Stimulated activated CD8-positive, alpha-beta memory T cell treated with anti-CD3 and anti-CD28 coated beads, Interleukin-4, amount 100 ng/mL, for 4 hours (primary cell): ENCODE measurements around the gene WNT4.

Experiments used
- DNase-seq, 2 donors: peaks; one replicate each; pipeline ENCODE4 v3.0.0-alpha.2; 2020; ENCODE audit warnings: low read depth in 2 of 2, low spot score in 1 of 2

WNT4 gene

DNA sequence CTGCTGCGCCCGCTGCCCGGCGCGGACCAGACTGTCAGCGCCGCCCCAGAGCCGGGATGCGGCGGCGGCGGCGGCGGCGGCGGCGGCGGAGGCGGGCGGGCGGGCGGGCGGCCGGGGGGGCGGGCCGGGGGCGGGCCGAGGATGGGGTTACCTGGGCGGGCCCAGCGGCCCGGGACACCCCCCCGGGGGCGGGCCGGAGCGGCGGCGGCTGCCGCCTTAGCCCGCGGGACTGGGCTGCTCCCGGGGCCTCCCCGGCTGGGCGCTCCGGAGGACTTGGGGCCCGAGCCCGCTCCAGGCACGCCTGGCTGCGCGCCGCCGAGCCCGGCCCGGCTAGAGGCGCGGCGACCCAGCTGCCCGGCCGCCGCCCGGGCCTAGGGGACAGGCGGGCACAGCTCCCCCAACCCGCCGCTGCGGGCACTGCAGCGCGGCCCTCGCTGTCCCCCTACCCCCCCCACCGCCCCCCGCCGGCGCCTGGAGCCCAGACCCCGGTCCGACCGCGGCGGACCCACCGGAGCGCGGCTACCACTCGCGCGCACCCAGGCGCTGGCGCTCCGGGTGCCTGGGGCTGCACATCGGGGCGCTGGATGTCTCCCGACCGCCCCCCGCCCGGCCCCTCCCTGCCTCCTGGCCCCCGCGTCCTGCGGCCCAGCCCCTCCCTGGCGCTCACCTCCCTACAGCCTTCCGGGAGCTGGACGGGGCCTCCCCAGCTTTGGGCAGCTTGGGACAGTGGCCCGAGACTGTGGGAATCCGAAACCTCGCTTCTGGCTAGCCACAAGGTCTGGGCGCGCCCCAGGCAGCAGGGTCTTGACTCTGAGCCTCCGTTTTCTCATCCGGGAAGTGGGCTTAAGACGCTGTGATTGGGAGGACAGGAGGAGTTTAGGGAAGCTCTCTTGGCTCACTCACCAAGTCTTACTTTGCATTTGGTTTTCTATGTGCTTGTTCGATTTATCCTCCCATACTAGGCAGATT is at the start of gene WNT4:
WNT4 (minus strand) TSS at position 33 of the 969 bp plus-strand sequence. CDS start 175 bp downstream, outside the sequence.
- no peak for DNase-seq

GRCh38 chr1:22190731-22191130 is 47.8 kb upstream of the WNT4 start:
- no peak for DNase-seq

- DNase-seq: no peak
These were observed 47.4 kb upstream of the WNT4 start for GRCh38 chr1:22190251-22190650.

GRCh38 chr1:22189619-22190018 is 46.7 kb upstream of the WNT4 start:
- DNase-seq: no peak

DNA sequence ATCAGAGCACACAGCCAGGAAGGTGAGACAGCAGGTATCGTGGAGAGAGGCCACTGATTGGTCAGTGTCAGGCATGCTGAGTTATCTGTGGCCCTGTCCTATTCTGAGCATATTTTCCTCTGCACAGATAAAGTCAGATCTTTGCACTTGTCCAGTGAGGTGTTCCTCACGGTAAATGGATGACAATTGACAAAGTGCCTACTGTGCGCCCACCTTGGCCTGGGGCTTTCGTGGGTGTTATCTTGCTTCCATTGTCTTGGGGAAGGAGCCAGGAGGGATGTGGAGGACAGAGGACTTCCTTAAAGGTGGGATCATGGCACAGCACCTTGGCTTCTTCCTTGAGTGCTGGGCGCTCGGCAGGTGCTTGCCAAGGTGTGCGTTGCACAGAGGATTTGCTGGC is 46.0 kb upstream of the WNT4 start:
- no peak for DNase-seq

GRCh38 chr1:22188436-22188835 is 45.5 kb upstream of the WNT4 start:
- no peak for DNase-seq

DNA sequence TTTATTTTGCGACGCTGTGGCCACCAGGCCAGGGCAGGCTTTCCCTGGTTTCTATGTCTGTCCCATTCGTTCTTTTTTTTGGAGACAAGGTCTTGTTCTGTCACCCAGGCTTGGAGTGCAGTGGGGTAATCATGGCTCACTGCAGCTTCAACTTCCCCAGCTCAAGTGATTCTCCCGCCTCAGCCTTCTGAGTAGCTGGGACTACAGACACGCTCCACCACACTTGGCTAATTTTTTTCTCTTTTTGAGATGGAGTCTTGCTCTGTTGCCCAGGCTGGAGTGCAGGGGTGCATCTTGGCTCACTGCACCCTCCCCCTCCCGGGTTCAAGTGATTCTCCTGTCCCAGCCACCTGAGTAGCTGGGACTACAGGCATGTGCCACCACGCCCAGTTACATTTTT is 43.4 kb upstream of the WNT4 start:
- no peak for DNase-seq

DNA sequence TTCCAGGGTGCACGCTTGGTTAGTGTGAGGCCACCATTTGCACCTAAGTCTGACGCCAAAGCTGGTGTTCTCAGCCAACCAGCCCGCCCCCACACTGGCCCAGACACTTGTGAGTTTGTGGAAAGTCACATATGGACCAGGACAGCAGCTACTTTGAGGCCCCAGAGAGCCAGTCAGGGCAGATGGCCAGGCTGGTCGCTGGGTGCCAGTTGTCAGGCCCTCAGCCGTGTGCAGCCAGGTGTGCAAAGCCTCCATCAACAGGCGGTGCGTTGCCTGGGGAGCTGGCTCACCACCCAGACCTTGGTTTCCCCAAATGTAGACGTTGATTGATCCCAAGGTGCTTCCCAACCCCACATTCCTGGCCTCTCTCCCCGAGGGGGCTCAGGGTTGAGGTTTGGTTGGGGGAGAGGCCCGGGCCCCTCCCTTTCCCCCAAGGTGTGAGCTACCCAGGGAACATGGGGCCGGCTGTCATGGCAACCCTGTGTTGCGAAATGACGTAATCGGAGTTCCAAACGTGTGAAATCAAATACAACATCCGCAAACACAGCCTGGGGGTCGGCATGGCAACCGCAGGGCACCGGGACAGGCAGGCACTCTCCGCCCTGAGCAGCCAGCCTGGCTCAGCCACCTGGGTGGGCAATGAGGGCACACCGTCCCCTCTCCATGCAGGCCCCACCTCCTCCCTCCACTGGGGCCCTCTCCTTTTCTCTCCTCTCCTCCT is 42.2 kb upstream of the WNT4 start:
- no peak for DNase-seq

DNA sequence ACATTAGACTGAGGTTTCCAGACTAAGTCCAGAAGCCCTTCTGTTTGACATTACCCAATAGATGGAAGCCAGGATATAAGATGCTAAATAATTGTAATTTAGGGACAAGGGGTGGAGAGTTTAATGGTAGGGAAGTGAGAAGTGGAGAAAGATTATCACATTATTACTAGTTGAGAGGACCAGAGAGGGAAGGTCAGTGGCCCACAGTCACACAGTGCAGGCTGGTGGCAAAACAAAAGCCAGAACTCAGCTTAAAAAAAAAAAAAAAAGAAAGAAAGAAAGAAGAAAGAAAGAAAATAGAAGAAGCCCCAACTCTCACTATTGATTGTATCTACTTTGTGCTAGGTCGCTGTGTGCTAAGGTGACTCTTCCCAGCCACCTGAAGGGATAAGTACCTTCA is 41.6 kb upstream of the WNT4 start:
- DNase-seq: no peak

DNA sequence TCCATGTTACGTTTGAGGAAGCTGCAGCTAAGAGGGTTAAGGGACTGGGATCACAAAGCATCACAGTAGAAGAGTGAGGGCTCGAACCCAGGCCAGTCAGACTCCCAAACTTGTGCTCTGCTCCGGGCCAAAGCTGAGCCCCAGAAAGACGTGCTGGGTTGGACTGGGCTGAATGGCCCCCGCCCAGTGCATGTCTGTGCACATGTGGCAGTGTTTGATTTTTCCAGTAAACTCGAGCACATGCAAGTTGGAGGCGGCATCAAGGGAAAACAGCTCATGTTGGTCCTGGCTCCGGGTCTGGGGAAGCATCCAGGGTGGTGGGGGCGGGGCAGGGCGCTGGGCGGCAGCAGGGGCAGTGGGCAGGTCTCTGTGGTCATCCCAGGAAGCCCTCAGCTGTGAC is 39.8 kb upstream of the WNT4 start:
- no peak for DNase-seq

DNA sequence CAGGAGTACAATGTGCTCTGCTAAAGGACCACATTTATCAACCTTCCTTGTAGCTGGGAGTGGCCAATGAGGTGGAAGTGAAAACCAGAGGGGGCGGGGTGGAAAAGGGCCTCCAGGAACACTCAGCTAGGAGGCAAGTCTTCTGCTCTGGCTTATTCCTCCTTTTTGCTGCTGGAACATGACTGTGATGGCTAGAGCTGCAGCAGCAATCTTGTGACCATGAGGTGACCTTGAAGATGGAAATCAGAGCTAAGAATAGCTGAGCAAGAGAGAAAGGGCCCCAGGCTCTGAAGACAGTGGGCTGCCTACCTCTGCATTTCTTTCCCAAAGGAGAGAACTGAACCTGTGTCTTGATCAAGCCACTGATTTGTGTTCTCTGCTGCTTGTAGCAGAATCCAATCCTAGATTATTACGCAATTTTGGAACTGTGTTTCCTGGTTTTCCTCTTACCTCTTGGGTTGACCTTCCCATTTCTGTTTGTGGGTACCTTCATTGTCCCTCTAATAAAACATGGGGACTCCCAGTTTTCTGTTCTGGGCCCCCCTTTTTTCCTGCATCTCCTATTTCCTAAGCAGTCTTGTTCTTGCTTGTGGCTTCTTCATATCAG is 36.4 kb upstream of the WNT4 start:
- no peak for DNase-seq

DNA sequence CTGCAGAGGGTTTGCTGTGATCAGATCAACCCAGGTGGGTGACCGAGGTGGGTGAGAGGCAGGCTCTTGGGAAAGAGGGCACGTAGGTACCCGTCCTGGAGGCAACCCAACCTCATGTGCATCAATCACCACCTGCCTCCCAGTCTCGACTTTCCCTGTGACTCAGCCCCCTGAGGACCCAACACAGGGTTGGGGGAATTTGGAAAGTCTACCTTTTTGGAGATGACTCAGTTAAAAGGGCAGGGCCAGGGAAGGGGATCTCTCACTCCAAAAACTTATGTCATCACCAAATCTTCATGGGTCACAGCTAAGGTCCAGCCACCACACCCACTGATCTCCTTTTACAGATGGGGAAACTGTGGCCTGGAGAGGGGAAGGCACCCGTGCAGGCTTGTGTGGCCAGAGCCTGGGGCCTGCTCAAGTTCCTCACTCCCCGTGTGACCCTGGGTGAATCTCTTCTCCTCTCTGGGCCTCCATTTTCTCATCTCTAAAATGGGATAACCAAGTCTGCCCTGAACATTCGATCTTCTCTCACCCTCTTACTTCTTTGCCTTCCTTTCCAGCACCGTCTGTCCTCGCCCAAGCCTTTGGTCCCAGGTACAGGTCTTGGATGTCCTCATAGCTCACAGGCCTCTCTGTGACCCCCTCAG is 34.6 kb upstream of the WNT4 start:
- DNase-seq: no peak

DNA sequence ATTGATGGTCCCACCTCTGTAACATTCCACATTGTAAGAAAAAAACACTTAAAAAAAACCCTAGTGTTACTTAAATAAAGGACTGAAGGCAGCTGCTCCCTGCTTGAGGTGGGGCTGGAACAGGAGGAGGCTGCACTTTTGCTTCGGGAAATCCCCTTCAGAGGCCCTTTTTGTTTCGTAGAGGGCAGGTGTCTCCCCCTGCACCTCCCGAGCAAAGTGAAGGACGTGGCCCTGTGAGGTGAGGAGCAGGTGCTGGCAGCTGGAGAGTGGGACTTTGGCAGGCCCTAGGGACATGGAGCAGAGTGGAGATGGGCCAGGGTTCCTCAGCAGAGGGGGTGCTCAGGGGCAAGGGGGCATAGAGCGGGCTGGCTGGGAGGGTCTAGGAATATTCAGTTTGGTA is 33.4 kb upstream of the WNT4 start:
- DNase-seq: no peak

DNA sequence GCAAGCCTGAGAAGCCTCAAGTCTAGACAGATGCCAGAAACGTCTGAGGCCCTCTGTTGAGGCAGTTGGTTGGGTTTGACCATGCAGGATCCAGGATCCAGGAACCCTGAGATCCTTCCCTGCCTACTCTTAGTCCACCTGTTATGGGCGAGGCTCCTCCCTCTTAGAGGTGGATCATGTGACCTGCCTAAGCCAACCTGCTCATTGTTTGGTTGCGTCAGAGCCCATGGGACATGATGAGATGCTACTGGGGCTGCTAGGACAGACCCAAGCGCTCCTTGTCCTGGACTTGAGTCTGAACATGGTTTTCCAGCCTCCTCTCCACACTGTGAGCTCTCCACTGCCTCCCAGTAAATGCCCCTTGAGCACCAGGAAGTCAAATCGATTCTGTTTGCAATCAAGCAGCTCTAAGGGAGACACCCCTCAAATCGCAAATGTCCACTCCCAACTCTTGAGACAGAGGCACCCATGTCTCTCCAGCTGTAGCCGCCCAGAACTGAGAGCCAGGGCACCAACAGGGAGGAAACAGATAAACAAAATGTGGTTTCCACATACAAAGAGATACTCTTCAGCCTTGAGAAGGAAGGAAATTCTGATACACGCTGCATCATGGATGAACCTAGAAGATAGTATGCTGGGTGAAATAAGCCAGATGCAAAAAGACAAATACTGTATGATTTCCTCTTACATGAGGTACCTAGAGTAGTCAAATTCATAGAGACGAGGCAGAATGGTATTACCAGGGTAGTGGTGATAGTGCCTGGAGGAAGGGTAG is 31.7 kb upstream of the WNT4 start:
- DNase-seq: no peak

GRCh38 chr1:22171951-22172715 is 29.2 kb upstream of the WNT4 start:
- DNase-seq: no peak

DNA sequence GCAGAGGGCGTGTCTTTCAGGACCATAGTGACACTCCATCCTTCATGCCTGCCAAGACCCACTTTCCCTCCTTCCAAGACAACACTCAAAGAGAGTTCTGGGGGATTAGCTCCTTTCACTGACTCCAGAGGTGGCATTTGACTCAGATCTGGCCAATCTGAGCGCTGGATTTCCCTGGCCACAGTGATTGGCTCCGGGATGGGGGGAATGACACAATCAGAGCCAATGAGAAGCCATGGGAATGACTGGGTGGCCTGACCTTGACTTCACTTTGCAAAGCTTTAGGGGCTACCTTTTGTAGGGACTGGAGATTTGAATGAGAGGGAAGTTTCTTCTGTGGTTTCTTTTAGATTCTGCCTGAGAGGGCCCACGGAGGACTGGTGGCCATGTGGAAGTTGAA is 26.9 kb upstream of the WNT4 start:
- DNase-seq: no peak

DNA sequence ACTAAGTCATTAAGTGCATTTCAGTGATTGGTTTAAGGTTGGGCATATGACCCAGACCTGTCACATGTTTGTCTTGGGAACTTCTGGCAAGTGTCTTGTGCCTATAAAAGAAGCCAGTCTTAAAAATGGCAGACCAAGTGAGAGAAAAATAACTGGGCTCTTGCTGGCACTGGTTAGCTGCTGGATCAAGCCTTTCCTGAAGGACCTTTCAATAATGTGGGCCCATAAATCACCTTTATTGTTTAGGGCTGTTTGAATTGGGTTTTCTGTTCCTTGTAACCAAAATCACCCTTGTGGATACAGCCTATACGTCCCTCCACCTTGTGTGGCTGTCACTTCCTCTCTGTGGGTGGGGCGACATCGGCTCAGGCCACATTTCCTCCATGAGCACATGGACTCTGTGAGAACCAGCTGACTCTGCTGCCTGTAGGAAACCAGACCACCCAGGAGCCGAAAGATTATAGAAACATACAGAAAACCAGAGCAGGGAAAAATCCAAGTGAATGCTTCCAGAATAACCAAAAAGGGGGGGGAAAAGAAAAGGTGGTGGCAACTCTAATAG is 25.6 kb upstream of the WNT4 start:
- no peak for DNase-seq

GRCh38 chr1:22166439-22166838 is 23.5 kb upstream of the WNT4 start:
- no peak for DNase-seq
